Adrenal gland (tissue), 12 donors: ENCODE results near the gene FASN. TPM values are rescaled to one million over a fixed set of nuclear protein-coding genes. Genes with fewer than 3 reads are reported as not detected.

Source experiments
- DNase-seq, 7 donors: peaks; one replicate each; pipeline ENCODE4 v3.0.0-alpha.2; 2019 to 2020
- H3K27ac ChIP-seq, 5 donors: fragments of 200-600 bp; sonication (generic) in 4 of 5; 1 replicate in 3 of 5; 2 replicates in 2 of 5; pipeline versions ENCODE4 v1.5.1 to v1.8.0; 2016 to 2020; ENCODE audit warnings: mild to moderate bottlenecking in 1 of 5
- H3K27me3 ChIP-seq: fragments of 200-600 bp; 2 replicates; pipeline ENCODE4 v1.8.0; 2021
- H3K36me3 ChIP-seq, 2 donors: fragments of 200-600 bp; replicated peaks in 1 of 2; 1 replicate in 1 of 2; 2 replicates in 1 of 2; pipeline versions ENCODE4 v1.5.1 to v1.8.0; 2018 to 2022
- H3K4me1 ChIP-seq, 2 donors: fragments of 200-600 bp; replicated peaks in 1 of 2; 1 replicate in 1 of 2; 2 replicates in 1 of 2; pipeline versions ENCODE4 v1.5.1 to v1.8.0; 2018 to 2021
- H3K4me3 ChIP-seq, 4 donors: fragments of 200-600 bp; sonication (generic) in 3 of 4; one replicate each; pipeline ENCODE4 v1.5.1; 2016 to 2018
- H3K9me3 ChIP-seq, 3 donors: fragments of 200-600 bp; sonication (generic) in 1 of 3; replicated peaks in 1 of 3; 1 replicate in 2 of 3; 2 replicates in 1 of 3; pipeline versions ENCODE4 v1.5.1 to v1.8.0; 2016 to 2021
- POLR2A ChIP-seq, 2 donors: fragments of 450-650 bp; IDR thresholded peaks; one replicate each; pipeline ENCODE4 v1.6.1; 2017; ENCODE audit warnings: antibody characterized with exemption in 2 of 2, mild to moderate bottlenecking in 2 of 2, moderate library complexity in 1 of 2
- WGBS, 4 donors: extraction: QIAGEN DNeasy Blood & Tissue Kit in 2 of 4; methylation state at CpG; one replicate each; pipeline versions ENCODE4 v1.1.5 to v1.1.7; 2013 to 2017; 5-methylcytosine and 5-hydroxymethylcytosine counted together
- intact Hi-C, 2 donors: fragments of 100-400 bp; cut with DNase I; formaldehyde crosslinking; loops; one replicate each; pipeline versions ENCODE4 v1.14.1 to v1.15.0; 2022 to 2023
- polyA plus RNA-seq, 3 donors: library from polyadenylated mRNA; stranded (reverse); fragments of 200-250 nt in 2 of 3; fragments of 350-450 nt in 1 of 3; fragmentation: Illumina TruSeq in 1 of 3; extraction: RNeasy Lipid Tissue Mini Kit (QIAGEN cat#74804) in 1 of 3; gene quantifications; one replicate each; pipeline ENCODE4 v1.2.3, GENCODE V29; 2013 to 2014
- total RNA-seq, 9 donors: library from RNA; depleted of rRNA in 4 of 9; stranded (reverse); fragments of >200 nt in 4 of 9; fragments of 120-200 nt in 1 of 9; fragmentation: NEBNext Ultra II Directional in 1 of 9; extraction: Animal tissue kit (Norgen Biotek cat#: 25700) in 1 of 9; gene quantifications; one replicate each; pipeline versions ENCODE4 v1.1.0 to v1.2.4, GENCODE V29; 2013 to 2023
- TF ChIP-seq, protein P1 (sequence below), 6 experiments: fragments of 450-650 bp in 4 of 6; fragments of 200-600 bp in 2 of 6; sonication (generic) in 1 of 6; IDR thresholded peaks; 1 replicate in 5 of 6; 2 replicates in 1 of 6; pipeline versions ENCODE4 v1.5.1 to v1.8.0; 2016 to 2021; ENCODE audit warnings: antibody characterized with exemption in 6 of 6, mild to moderate bottlenecking in 2 of 6, moderate library complexity in 1 of 6
- donor health status: healthy with polysubstance abuse.
- donor health status: Bipolar disorder and iron deficiency.
- donor health status: DM: yes; HTN: yes; CAD: no.
- donor health status: DM: no; HTN: no; CAD: no.
- donor health status: DM: no; HTN: no; CAD: no.
- donor health status: DM: yes; HTN: yes; CAD: no.

The FASN gene
- total and polyA plus RNA-seq, 12 donors = 18.9 to 276 (median 79.7) TPM

DNA sequence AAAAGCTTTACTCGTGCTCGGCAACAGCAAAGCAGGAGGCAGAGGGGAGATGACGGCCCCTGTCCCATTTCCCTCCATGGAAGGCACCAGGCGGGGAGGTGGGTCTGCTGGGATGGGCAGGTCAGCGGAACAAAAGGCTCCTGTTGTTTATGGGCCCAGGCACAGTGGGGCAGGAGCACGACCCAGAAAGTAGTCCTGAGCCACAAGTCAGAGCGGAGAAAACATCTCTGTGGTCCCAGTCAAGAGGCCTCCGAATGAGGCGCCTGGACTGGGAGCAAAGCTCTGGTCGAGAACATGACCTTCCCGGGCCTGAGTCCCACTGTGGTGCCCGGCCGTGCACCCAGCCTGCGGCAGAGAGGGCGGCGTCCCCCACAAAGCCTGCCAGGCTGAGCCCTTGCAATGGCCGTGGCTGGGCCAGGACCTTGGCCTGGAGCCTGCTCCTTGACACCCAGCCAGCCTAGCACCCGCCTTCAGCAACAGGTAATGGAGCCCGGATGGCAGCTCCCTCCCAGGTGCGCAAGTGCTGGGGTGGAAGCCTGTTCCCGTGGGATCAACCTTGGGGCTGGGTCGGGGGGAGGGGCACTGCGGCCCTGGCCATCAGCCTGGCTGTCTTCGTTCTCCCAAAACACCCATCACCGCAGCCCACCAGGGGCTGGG, 50.0 kb downstream of the FASN start:
- H3K4me3 ChIP-seq = no peak overlapping the region
- H3K9me3 ChIP-seq = no peaks in the 10 kb centered on the region
- no peaks in the 10 kb centered on the region for H3K27me3 ChIP-seq
- DNase-seq = no peak
- H3K36me3 ChIP-seq = peaks cover 0 to 31% of the 10 kb centered on the region in 2 donors
- no peak for TF ChIP-seq POLR2A (IDR thresholded peaks at IDR 0.05)
- TF ChIP-seq, protein P1, sequence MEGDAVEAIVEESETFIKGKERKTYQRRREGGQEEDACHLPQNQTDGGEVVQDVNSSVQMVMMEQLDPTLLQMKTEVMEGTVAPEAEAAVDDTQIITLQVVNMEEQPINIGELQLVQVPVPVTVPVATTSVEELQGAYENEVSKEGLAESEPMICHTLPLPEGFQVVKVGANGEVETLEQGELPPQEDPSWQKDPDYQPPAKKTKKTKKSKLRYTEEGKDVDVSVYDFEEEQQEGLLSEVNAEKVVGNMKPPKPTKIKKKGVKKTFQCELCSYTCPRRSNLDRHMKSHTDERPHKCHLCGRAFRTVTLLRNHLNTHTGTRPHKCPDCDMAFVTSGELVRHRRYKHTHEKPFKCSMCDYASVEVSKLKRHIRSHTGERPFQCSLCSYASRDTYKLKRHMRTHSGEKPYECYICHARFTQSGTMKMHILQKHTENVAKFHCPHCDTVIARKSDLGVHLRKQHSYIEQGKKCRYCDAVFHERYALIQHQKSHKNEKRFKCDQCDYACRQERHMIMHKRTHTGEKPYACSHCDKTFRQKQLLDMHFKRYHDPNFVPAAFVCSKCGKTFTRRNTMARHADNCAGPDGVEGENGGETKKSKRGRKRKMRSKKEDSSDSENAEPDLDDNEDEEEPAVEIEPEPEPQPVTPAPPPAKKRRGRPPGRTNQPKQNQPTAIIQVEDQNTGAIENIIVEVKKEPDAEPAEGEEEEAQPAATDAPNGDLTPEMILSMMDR (IDR thresholded peaks at IDR 0.05) = no peak
- H3K4me1 ChIP-seq = peaks cover 15% of the 10 kb centered on the region in 2 donors
- WGBS, 4 donors = 87 to 90% (median 90%) methylated on average over 9 to 25 of the region's 25 CpGs
- H3K27ac ChIP-seq = no peak overlapping the region
- intact Hi-C loops = no loop called here

DNA sequence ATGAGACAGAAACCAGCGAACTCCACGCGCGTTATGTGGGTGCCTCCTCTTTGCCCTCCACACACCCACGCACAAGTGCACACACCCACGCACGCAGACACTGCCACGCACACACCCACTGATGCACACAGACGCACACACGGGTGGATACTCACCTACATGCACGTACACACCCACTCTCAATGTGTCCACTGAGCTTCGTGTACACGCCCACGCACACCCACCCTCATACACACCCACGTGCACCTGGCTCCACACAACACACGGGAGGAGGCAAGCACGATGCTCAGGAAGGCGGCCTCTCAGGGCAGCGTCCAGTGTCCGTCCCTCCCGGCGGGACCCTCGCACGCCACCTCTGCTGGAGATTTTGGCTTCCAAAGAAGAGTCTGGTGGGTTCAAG, 50.7 kb downstream of the FASN start:
- WGBS, 4 donors = 90 to 96% (median 91%) methylated on average over 19 to 24 of the region's 24 CpGs
- no peaks in the 10 kb centered on the region for H3K27me3 ChIP-seq
- no peak for DNase-seq
- H3K9me3 ChIP-seq = no peaks in the 10 kb centered on the region
- TF ChIP-seq POLR2A (IDR thresholded peaks at IDR 0.05) = no peak
- TF ChIP-seq, protein P1 (IDR thresholded peaks at IDR 0.05) = no peak
- H3K4me1 ChIP-seq = peaks cover 8 to 9% of the 10 kb centered on the region in 2 donors
- H3K36me3 ChIP-seq = peaks cover 0 to 31% of the 10 kb centered on the region in 2 donors
- H3K27ac ChIP-seq = no peak overlapping the region
- no peak overlapping the region for H3K4me3 ChIP-seq
- intact Hi-C loops = no loop called here

DNA sequence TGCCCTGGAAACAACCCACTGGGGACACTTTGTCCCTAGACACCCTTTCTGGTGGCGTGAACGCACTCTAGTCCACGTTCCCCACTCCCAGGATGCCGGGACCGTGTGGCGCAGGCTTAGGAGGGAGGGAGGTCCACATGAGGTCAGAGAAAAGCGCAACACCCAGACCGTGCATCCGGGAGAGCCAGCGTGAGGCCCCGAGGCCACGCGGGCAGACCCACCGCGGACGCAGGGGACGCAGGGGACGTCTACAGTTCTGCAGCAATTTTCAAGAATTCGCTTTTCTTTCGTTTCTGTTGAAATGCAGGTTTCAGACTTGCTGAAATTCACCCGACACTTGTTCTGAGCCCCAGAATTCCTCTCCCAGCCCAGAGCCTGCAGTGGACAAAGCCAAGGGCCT, 51.1 kb downstream of the FASN start:
- no peaks in the 10 kb centered on the region for H3K9me3 ChIP-seq
- H3K36me3 ChIP-seq = peaks cover 0 to 31% of the 10 kb centered on the region in 2 donors
- no peak overlapping the region for H3K27ac ChIP-seq
- no peak for TF ChIP-seq POLR2A (IDR thresholded peaks at IDR 0.05)
- TF ChIP-seq, protein P1 (IDR thresholded peaks at IDR 0.05) = no peak
- H3K4me1 ChIP-seq = peaks cover 7 to 8% of the 10 kb centered on the region in 2 donors
- intact Hi-C loops = no loop called here
- H3K27me3 ChIP-seq = no peaks in the 10 kb centered on the region
- DNase-seq = no peak
- WGBS, 4 donors = 91 to 94% (median 93%) methylated on average over 20 to 21 of the region's 21 CpGs
- H3K4me3 ChIP-seq = no peak overlapping the region

DNA sequence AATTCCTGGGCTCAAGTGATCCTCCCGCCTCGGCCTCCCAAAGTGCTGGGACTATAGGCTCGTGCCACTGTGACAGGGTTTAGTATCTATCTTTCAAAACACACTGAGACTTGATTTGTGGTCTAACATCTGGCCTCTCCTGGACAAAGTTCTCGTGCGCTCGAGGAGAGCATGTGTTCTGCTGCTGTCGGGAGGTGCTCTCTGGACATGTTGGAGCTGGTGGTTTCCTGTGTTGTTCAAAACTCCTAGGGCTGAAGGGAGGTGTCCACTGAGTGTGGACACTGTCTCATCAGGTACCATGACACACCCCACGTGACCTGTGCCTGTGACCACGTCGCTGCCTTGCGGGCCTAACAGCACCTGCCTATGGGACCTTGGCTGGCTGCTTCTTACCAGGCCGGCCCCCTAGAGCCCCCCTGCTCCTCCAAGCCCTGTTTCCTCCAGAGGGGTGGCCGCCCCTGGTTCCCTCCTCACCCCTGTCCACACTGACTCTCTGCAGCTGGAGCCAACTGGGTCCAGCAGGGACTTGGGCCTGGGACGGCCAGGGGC, 52.0 kb downstream of the FASN start:
- Histone ChIP-seq H3K36me3 (peaks cover 0 to 31% of the 10 kb centered on the region in 2 donors), H3K27me3 (no peaks in the 10 kb centered on the region), H3K4me3 (no peak overlapping the region), H3K9me3 (no peaks in the 10 kb centered on the region), H3K27ac (no peak overlapping the region), H3K4me1 (peaks cover 7% of the 10 kb centered on the region in 2 donors)
- TF ChIP-seq POLR2A (IDR thresholded peaks at IDR 0.05) = no peak
- TF ChIP-seq, protein P1 (IDR thresholded peaks at IDR 0.05) = no peak
- DNase-seq = no peak
- intact Hi-C loops = no loop called here
- 78 to 86% (median 79%) methylated on average over 10 to 14 of the region's 14 CpGs for WGBS, 4 donors
